ENCODE data around the gene COPZ2.

DNA sequence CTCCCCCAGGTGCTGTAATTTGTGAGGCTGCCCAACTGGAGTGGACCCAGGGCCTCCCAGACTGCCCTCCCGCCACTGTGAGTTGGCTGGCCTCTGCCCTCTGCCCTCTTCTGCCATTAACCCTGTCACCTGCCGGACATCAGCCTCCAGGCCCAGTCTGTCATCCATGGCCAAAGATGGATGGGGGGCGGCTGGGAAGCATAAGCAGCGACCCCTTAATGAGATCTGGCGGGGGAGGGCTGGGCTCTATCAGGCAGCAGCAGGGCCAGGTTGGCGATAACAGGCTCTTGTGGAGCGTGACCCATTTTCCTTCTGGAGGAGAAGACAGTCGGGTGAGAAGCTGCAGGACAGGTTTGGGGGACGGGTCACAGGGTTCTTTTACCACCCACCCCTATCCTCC is 41.4 kb downstream of the COPZ2 start:
- TF ChIP-seq, protein P1, sequence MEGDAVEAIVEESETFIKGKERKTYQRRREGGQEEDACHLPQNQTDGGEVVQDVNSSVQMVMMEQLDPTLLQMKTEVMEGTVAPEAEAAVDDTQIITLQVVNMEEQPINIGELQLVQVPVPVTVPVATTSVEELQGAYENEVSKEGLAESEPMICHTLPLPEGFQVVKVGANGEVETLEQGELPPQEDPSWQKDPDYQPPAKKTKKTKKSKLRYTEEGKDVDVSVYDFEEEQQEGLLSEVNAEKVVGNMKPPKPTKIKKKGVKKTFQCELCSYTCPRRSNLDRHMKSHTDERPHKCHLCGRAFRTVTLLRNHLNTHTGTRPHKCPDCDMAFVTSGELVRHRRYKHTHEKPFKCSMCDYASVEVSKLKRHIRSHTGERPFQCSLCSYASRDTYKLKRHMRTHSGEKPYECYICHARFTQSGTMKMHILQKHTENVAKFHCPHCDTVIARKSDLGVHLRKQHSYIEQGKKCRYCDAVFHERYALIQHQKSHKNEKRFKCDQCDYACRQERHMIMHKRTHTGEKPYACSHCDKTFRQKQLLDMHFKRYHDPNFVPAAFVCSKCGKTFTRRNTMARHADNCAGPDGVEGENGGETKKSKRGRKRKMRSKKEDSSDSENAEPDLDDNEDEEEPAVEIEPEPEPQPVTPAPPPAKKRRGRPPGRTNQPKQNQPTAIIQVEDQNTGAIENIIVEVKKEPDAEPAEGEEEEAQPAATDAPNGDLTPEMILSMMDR (IDR thresholded peaks at IDR 0.05), result no peak
- TF ChIP-seq POLR2A (IDR thresholded peaks at IDR 0.05) (no peak), POLR2AphosphoS5 (IDR thresholded peaks at IDR 0.05; ENCODE audit: insufficient read depth in 1 of 2, low read depth in 1 of 2) (no peak)
